ENCODE data around the gene CFAP70.

Gene CFAP70

DNA sequence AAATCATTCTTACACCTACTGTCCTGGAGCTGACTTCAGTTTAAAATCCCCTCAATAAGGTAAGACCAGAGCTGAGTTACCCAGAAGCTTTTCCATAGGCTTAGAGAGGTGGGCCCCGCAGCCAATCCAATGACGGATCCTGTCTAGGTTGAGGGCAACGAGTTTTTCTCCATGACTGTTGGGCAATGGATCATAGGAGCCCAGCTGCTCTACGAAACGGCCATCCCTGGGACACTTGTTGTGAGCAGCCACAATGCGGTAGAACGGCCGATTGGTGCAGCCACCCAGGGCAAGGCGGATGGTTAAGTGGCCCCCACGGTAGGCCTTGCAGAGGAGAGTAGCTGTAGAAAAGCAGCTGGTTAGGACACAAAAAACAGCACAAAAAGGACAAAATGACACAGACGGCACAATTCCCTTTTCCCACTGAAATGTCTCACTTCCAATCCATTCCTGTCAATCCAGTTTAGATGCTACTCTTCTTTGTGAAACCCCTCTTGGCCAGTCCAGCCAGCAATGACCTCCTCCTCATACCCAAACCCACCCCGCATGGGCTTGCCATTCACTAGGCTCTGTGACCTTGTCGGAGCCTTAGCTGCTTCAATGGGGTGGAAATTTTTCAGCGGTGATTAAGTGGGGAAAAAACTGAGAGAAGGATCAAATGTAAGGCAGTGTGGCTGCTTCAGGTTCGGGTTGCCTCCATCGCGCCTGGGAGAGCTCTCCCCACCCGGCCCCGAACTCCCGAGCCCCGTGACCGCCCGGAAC lies 106.8 kb downstream of the CFAP70 start:
- no peak for DNase-seq

DNA sequence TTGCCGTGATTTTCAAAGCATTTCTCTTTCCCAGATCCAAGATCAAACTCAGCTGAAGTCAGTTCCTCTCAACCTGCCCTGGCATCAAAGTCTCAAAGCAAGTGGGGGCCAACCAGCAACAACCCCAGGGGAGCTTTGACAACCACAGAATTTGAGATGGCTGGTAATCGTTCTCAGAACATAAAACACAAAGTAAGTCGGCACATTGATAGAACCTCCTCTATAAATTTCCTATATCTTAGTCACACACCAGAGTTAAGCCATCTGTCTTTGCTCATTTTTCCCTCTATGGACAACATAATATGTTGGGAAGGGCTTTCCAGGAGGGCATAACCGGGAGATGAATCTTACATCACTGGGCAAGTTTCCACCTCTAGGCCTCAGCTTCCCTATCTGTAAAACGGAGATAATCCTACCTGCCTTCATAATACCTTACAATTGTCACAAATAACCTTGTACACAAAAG lies 110.4 kb downstream of the CFAP70 start:
- no peak for DNase-seq

DNA sequence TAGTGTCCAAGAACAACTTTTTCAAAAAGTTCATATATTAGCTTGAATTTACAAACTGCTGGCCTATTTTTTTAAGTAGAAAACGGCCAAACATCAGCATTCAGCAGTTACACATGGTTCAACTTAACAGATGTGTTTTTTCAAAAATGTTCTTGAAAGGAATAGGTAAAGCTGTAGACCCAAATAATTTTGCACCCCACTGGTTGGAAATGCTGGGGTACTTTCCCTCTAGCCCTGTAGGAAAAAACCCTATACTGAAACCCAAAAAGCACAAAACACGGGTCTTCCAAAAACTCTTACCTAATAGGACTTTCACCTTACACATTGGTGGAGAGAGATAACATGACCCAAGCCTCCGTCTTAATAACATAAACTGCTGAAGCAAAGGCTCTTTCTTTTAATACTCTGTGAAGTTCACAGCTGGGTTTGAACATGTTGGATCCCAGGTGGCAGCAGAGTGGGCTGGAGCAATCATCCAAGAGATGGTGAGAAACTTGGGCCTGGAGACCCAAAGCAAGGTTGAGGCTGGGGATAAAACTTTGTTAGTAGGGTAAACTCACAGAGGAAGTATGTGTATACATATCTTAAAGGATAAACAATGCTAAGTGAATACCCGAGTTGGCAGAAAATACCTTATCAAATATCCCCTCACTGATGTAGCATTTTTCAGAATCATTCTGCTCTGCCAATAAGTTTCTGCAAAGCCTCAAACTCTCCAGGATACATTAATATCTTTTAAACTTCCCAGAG lies 111.0 kb downstream of the CFAP70 start:
- no peak for DNase-seq

- peak; percentile 95 for DNase-seq
Observed at GRCh38 chr10:73246646-73247508, 111.8 kb downstream of the CFAP70 start, which contains the start of gene DNAJC9. Gene DNAJC9, minus strand, starts transcription at chr10:73247255. Its CDS starts 66 bp downstream, at chr10:73247189.

DNA sequence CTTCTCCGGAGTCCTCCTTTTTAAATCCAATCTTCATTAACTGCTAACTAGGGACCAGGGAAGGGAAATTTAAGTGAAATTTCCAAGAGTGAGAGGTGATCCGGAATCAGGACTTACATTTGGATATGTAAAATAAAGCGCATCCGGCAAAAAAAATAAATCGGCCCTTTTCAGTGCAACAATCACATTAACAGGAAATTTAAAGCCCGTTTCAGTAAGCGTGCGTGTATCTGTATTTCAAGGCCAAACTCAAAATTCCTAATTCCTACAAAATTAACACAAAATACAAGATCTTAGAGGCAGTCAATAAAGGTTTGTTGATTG lies 112.4 kb downstream of the CFAP70 start:
- DNase-seq = no peak

GRCh38 chr10:73244866-73245477 lies 113.7 kb downstream of the CFAP70 start:
- no peak for DNase-seq

GRCh38 chr10:73239908-73240307 lies 118.8 kb downstream of the CFAP70 start:
- no peak for DNase-seq

DNA sequence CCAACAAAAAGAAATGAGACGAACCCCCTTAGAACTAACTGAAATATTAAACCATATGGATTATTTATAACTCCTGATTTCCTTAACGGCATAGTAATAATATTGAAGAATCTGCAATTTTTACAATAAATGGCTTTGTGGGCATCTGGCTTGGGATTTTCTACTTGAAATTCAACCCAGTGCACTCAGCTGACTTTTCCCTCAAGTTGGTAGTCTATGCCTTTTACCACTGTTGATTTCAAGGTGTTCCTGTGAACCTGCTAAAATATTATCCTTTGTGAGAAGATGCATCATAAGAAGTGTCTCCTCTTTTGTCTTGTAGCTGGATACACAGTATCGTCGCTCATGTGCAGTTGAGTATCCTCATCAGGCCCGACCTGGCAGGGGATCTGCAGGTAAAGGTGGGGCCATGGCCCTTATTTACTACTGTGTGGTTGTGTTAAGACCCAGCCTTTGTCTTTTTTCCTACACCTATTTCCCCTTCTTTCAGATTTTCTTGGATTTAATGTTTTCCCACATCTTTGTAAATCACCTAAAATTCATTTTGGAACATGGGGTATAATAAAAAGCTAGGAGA lies 119.6 kb downstream of the CFAP70 start:
- DNase-seq = no peak

GRCh38 chr10:73234695-73235094 lies 124.0 kb downstream of the CFAP70 start:
- DNase-seq = no peak

DNA sequence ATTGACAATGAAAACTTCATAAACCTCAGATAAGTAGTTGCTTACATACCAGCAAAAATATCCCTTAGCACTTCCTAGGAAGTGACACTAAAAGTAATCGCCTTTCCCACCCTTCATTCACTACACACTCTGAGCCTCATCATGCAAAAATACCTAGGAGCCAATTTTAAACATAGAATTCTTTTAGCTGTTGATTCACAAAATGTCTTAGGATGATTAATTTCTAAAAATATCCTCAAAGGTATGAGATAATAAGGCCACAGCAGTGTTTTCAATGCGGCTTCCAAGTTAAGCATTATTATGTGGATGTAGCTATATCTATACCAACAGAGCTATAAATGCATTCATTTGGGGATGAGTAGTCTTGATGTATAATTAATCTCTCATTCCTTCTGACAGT lies 124.8 kb downstream of the CFAP70 start:
- DNase-seq = no peak

DNA sequence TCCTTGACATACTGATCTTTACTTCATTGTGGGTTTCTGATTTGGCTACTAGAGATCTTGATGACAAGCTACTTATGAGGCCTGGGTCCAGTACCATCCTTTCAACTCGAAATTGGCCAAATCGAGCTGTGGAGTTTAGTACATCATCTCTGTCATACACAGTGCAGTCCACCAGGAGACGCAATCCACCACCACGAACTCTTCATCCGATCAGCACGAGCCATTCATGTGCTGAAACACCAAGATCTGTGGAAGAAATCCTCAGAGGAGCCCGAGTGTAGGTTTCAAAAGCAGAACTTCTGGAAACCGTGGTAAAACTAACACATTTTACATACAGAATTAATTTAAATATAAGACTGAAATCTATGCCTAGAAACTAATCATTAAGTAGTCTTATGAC lies 125.8 kb downstream of the CFAP70 start:
- no peak for DNase-seq

DNA sequence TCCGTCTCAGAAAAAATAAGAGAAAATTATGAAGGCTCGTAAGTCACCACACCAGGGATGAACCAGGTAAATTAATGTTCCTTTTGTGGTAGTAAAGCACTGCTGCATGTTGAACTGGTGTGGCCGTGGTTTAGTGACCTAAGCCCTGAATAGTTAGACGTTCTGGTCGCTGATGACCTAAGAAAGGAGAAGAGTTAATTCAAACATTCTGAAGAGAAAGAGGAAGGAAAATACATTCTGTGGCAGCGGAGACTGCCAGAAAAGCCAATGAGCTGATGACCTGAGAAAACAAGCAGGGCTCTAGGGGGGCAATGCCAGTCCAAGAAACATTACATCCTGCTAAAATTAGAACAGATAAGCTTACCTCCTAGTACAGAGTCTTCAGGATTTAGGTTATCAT lies 129.1 kb downstream of the CFAP70 start:
- no peak for DNase-seq

DNA sequence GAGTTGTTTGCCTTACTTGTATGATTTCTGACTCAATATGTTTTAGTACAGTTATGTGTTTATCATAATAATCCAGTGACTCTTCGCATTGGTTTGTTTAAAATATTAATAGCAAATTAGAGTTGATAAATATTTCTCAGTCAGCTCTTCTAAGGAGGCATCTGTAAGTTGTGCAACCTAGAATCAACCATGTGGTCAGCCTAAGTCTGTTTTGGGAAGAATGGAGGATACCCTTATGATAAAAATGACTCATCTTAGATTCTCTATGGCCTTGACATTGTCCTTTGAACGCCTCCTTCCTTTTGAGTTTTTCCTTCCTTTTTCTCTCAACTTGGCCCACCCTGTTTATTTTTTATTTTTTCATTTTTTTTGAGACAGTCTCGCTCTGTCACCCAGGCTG lies 130.4 kb downstream of the CFAP70 start:
- no peak for DNase-seq

GRCh38 chr10:73226663-73227062 lies 132.0 kb downstream of the CFAP70 start:
- DNase-seq = no peak

GRCh38 chr10:73225518-73225917 lies 133.1 kb downstream of the CFAP70 start:
- no peak for DNase-seq

DNA sequence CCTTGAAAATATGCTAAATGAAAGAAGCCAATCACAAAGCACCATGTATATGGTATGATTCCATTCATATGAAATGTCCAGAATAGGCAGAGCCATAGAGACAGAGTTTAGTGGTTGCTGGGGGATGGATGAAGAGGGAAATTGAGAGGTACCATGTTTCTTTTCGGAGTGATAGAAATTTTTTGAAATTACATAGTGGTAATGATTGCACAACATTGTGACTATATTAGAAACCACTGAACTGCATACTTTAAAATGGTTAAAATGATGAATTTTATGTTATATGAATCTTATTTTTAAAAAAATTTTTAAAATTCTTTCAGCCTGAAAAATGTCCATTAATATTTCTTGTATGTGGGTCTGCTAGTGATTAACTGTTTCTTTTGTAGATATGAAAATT lies 137.7 kb downstream of the CFAP70 start:
- DNase-seq = no peak

DNA sequence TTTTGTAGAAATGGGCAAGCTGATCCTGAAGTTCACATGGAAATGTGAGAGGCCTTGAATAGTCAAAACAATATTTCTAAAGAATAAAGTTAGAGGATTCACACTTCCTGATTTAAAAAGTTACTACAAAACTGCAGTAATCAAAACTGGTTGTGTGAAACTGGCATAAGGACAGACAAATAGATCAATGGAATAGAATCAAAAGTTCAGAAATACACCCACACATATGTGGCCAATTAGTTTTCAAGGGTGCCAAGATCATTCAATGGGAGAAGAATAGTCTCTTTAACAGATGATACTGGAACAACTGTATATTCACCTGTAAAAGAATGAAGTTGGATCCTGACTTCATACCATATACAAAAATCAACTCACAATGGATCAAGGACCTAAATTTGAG lies 139.3 kb downstream of the CFAP70 start:
- DNase-seq = no peak

DNA sequence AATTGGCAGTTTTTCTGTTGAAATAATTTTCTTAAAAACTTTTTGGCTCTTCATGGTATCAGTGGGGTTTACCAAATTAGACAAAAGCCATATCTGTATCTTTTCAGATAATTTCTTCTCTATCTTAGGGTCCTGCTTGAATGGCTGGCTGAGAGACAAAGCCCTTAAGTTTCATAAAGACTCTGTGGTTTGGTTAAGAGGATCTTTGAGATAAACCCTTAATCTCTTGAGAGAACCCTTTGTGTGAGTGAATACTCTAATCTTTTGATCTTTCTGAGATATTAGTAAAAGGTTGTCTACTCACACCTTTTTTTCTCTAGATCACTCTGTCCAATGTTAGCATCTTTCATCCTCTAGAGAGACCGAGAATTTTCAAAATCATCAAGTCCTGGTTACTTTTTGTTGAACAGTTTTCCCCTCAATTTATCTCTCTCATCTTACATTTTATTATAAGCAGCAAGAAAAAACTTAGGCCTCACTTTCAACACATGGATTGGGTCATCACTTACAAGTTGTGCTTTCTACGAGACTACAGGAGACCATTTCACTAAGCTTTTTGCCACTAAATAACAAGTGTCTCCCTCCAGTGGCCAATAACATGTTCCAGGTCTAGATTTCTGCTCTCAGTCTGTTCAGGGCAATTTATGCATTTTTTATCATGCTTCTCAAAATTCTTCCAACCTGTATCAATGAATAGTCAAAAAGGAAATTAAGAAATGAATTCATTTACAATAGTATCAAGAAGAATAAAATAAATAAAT lies 140.1 kb downstream of the CFAP70 start:
- no peak for DNase-seq

GRCh38 chr10:73217628-73218027 lies 141.0 kb downstream of the CFAP70 start:
- DNase-seq = no peak

DNA sequence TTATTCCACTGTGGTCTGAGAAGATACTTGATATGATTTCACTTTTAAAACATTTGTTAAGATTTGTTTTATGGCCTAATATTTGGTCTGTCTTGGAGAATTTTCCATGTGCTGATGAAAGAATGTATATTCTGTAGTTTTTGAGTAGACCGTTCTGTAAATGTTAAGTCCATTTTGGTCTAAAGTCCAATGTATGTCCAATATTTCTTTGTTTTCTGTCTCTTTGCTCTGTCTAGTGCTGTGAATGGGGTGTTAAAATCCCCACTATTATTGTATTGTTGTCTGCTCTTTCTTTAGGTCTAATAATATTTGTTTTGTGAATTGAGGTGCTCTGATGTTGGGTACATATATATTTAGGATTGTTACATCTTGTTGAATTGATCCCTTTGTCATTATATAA lies 142.9 kb downstream of the CFAP70 start:
- DNase-seq = no peak

- DNase-seq = no peak
Observed at GRCh38 chr10:73211106-73211811, 147.4 kb downstream of the CFAP70 start.

Measured in CD4-positive, alpha-beta T cell treated with Interleukin-15 for 1 hour (primary cell).